SK-N-SH (cell line): ENCODE data around the gene UST. TPM values are rescaled to one million over a fixed set of nuclear protein-coding genes. Genes with fewer than 3 reads are reported as not detected.

Source experiments
- CTCF ChIA-PET: fragments of 300-600, 350-600 bp; formaldehyde crosslinking; extraction: SDS; loops from one replicate; lab custom pipeline; 2021; lab: Yijun Ruan, JAX
- POLR2A ChIA-PET: fragments of 350-600 bp; sonication (Branson Sonifier 250); formaldehyde crosslinking; extraction: SDS; loops from one replicate; lab custom pipeline; 2020; ENCODE audit warnings: antibody characterized with exemption, inconsistent platforms; lab: Yijun Ruan, JAX
- DNase-seq: peaks from one replicate; pipeline ENCODE4 v3.0.0; 2012
- H2AFZ ChIP-seq: fragments of 200-600 bp; sonication (generic); 2 replicates; pipeline ENCODE4 v1.8.1; 2016; ENCODE audit warnings: antibody characterized with exemption, mild to moderate bottlenecking, low read depth
- H3F3A ChIP-seq: fragments of 200-600 bp; sonication (generic); replicated peaks from 2 replicates; pipeline ENCODE3; 2016; ENCODE audit warnings: antibody characterized with exemption, mild to moderate bottlenecking; ENCODE audit not compliant: insufficient read depth
- H3K27ac ChIP-seq, 2 experiments: fragments of 200-500 bp in 1 of 2; fragments of 200-600 bp in 1 of 2; sonication (Bioruptor generic) in 1 of 2; sonication (generic), shearing (Covaris generic) in 1 of 2; 2 replicates each; pipeline versions ENCODE4 v1.5.1 to v1.6.1; 2014 to 2016; ENCODE audit warnings: low read depth in 2 of 2, inconsistent platforms in 1 of 2, low read length in 1 of 2, mild to moderate bottlenecking in 1 of 2, mixed read lengths in 1 of 2
- H3K27me3 ChIP-seq: fragments of 200-600 bp; sonication (generic), shearing (Covaris generic); 2 replicates; pipeline ENCODE4 v1.6.1; 2016; ENCODE audit warnings: mixed run types; ENCODE audit not compliant: insufficient read depth
- H3K36me3 ChIP-seq, 2 experiments: fragments of 200-500 bp in 1 of 2; fragments of 200-600 bp in 1 of 2; sonication (Bioruptor generic) in 1 of 2; sonication (generic) in 1 of 2; replicated peaks in 1 of 2; 2 replicates each; pipeline versions ENCODE3 to v1.5.1; 2014 to 2016; ENCODE audit warnings: low read length in 1 of 2, mild to moderate bottlenecking in 1 of 2; ENCODE audit not compliant: insufficient read depth in 2 of 2, control insufficient read depth in 1 of 2
- H3K4me1 ChIP-seq, 2 experiments: fragments of 200-500 bp in 1 of 2; fragments of 200-600 bp in 1 of 2; sonication (Bioruptor generic) in 1 of 2; sonication (generic), shearing (Covaris generic) in 1 of 2; 2 replicates each; pipeline versions ENCODE4 v1.5.1 to v1.6.1; 2014 to 2016; ENCODE audit warnings: low read depth in 1 of 2, low read length in 1 of 2, mixed run types in 1 of 2; ENCODE audit not compliant: insufficient read depth in 2 of 2, control insufficient read depth in 1 of 2
- H3K4me2 ChIP-seq: fragments of 200-600 bp; sonication (generic), shearing (Covaris generic); 2 replicates; pipeline ENCODE4 v1.6.1; 2017; ENCODE audit warnings: mixed run types
- H3K4me3 ChIP-seq, 2 experiments: fragments of 200-500 bp in 1 of 2; fragments of 200-600 bp in 1 of 2; sonication (Bioruptor generic) in 1 of 2; sonication (generic), shearing (Covaris generic) in 1 of 2; 2 replicates each; pipeline versions ENCODE4 v1.5.1 to v1.8.1; 2014 to 2016; ENCODE audit warnings: low read depth in 2 of 2, inconsistent platforms in 1 of 2, low read length in 1 of 2, mild to moderate bottlenecking in 1 of 2, mixed read lengths in 1 of 2, moderate library complexity in 1 of 2
- H3K79me2 ChIP-seq: fragments of 200-600 bp; sonication (generic); 2 replicates; pipeline ENCODE4 v1.8.1; 2017; ENCODE audit warnings: mild to moderate bottlenecking; ENCODE audit not compliant: insufficient read depth
- H3K9ac ChIP-seq: fragments of 200-600 bp; sonication (generic); 2 replicates; pipeline ENCODE4 v1.6.1; 2017; ENCODE audit warnings: mixed run types
- H3K9me2 ChIP-seq: fragments of 200-600 bp; sonication (generic); 2 replicates; pipeline ENCODE4 v1.6.1; 2017; ENCODE audit warnings: mixed run types
- H3K9me3 ChIP-seq: fragments of 200-600 bp; sonication (generic); 2 replicates; pipeline ENCODE4 v1.6.1; 2017; ENCODE audit warnings: mixed run types, mild to moderate bottlenecking, moderate library complexity
- H4K20me1 ChIP-seq: fragments of 200-600 bp; sonication (generic); 2 replicates; pipeline ENCODE4 v1.6.1; 2017; ENCODE audit warnings: mild to moderate bottlenecking, mixed run types; ENCODE audit not compliant: insufficient read depth
- ELF1 ChIP-seq: IDR thresholded peaks from 2 replicates; pipeline ENCODE4 v1.4.0; 2012
- EP300 ChIP-seq, 2 experiments: IDR thresholded peaks; 2 replicates each; pipeline versions ENCODE4 v1.4.0 to v1.6.1; 2012; ENCODE audit warnings: borderline replicate concordance in 1 of 2, low read depth in 1 of 2, low read length in 1 of 2
- FOSL2 ChIP-seq: IDR thresholded peaks from 2 replicates; pipeline ENCODE4 v1.4.0; 2012; ENCODE audit warnings: low read depth, mild to moderate bottlenecking, moderate library complexity, borderline replicate concordance
- GABPA ChIP-seq: IDR thresholded peaks from 2 replicates; pipeline ENCODE4 v1.4.0; 2012; ENCODE audit warnings: low read depth, mild to moderate bottlenecking
- IRF3 ChIP-seq: fragments of 150-350 bp; IDR thresholded peaks from 2 replicates; pipeline ENCODE4 v1.6.1; 2016; ENCODE audit warnings: mild to moderate bottlenecking, low read depth, low read length
- JUND ChIP-seq: IDR thresholded peaks from 2 replicates; pipeline ENCODE4 v1.4.0; 2012
- MAX ChIP-seq: IDR thresholded peaks from 2 replicates; pipeline ENCODE4 v1.4.0; 2012; ENCODE audit warnings: low read depth
- MEF2A ChIP-seq: IDR thresholded peaks from 2 replicates; pipeline ENCODE4 v1.4.0; 2012; ENCODE audit warnings: low read depth, borderline replicate concordance
- MXI1 ChIP-seq: IDR thresholded peaks from 2 replicates; pipeline ENCODE4 v1.6.1; 2012; ENCODE audit warnings: mild to moderate bottlenecking, low read depth, low read length, improper control_type of control experiment
- NFIC ChIP-seq: IDR thresholded peaks from 2 replicates; pipeline ENCODE4 v1.4.0; 2012; ENCODE audit warnings: borderline replicate concordance
- NRF1 ChIP-seq: IDR thresholded peaks from 2 replicates; pipeline ENCODE4 v1.6.1; 2012; ENCODE audit warnings: low read depth, mild to moderate bottlenecking, low read length
- PBX3 ChIP-seq: IDR thresholded peaks from 2 replicates; pipeline ENCODE4; 2012
- RCOR1 ChIP-seq: fragments of 150-350 bp; IDR thresholded peaks from 2 replicates; pipeline ENCODE4 v1.6.1; 2017; ENCODE audit warnings: antibody characterized with exemption, low read length
- RFX5 ChIP-seq: IDR thresholded peaks from 2 replicates; pipeline ENCODE4 v1.6.1; 2012; ENCODE audit warnings: mild to moderate bottlenecking, improper control_type of control experiment, low read length
- SMC3 ChIP-seq: IDR thresholded peaks from 2 replicates; pipeline ENCODE4 v1.6.1; 2012; ENCODE audit warnings: low read depth, low read length, improper control_type of control experiment
- TAF1 ChIP-seq: IDR thresholded peaks from 2 replicates; pipeline ENCODE4 v1.6.1; 2012; ENCODE audit warnings: low read depth, mild to moderate bottlenecking, low read length, moderate library complexity, borderline replicate concordance
- TCF12 ChIP-seq: IDR thresholded peaks from 2 replicates; pipeline ENCODE4 v1.4.0; 2012
- ZBTB33 ChIP-seq: IDR thresholded peaks from 2 replicates; pipeline ENCODE4 v1.4.0; 2012; ENCODE audit warnings: low read depth, borderline replicate concordance
- WGBS: methylation state at CpG from one replicate; pipeline ENCODE4 v1.1.6; 2017; ENCODE audit warnings: low lambda C conversion rate; 5-methylcytosine and 5-hydroxymethylcytosine counted together
- polyA plus RNA-seq, 3 experiments: library from polyadenylated mRNA; depleted of rRNA; stranded (reverse); fragments of >200 nt; gene quantifications; 2 replicates each; pipeline ENCODE4 v1.2.3, GENCODE V29; 2012
- TF ChIP-seq, protein P1 (sequence below): IDR thresholded peaks from 2 replicates; pipeline ENCODE4 v1.6.1; 2012; ENCODE audit warnings: mild to moderate bottlenecking, low read depth, low read length, moderate library complexity

UST gene
- polyA plus RNA-seq, 1 of the 3 experiments (the other 2 are of a cell fraction), result 1.7 TPM

- no peak overlapping the region for H3K4me2 ChIP-seq
- no peaks in the 10 kb centered on the region for H3K79me2 ChIP-seq
- no peak overlapping the region for H3K9ac ChIP-seq
- ChIA-PET CTCF (no interaction called here), POLR2A (interaction anchor here (0.6 kb wide), 1 partner anchor 47 kb away, joined by 3 read pairs; no protein-coding TSS in a partner anchor)
- TF ChIP-seq IRF3, result no peak
- no peak for TF ChIP-seq TAF1
- no peak for TF ChIP-seq RFX5
- TF ChIP-seq NFIC, result no peak
- no peak for TF ChIP-seq SMC3
- TF ChIP-seq MAX, result no peak
- TF ChIP-seq JUND, result no peak
- no peaks in the 10 kb centered on the region for H3K9me3 ChIP-seq
- H3K36me3 ChIP-seq, result no peaks in the 10 kb centered on the region
- no peak overlapping the region for H3K27ac ChIP-seq
- H3K27me3 ChIP-seq, result no peaks in the 10 kb centered on the region
- H3K4me3 ChIP-seq, result no peak overlapping the region
- no peak for DNase-seq
- H3K4me1 ChIP-seq, result no peaks in the 10 kb centered on the region
- WGBS, result 71% methylated on average over 4 of the region's 5 CpGs
- H3K9me2 ChIP-seq, result no peaks in the 10 kb centered on the region
- H3F3A ChIP-seq, result no peaks in the 10 kb centered on the region
- H2AFZ ChIP-seq, result no peak overlapping the region
- no peaks in the 10 kb centered on the region for H4K20me1 ChIP-seq
Observed at GRCh38 chr6:149109397-149110070, 362.7 kb downstream of the UST start.

GRCh38 chr6:149111556-149112115 is 364.8 kb downstream of the UST start:
- Histone ChIP-seq H3F3A (no peaks in the 10 kb centered on the region), H3K79me2 (no peaks in the 10 kb centered on the region), H3K27me3 (no peaks in the 10 kb centered on the region), H3K4me1 (no peaks in the 10 kb centered on the region), H3K4me2 (no peak overlapping the region), H3K27ac (no peak overlapping the region), H3K36me3 (no peaks in the 10 kb centered on the region), H4K20me1 (no peaks in the 10 kb centered on the region), H2AFZ (no peak overlapping the region), H3K9me2 (no peaks in the 10 kb centered on the region), H3K4me3 (no peak overlapping the region), H3K9ac (no peak overlapping the region), H3K9me3 (no peaks in the 10 kb centered on the region)
- CTCF ChIA-PET, result no interaction called here
- POLR2A ChIA-PET, result no interaction called here
- DNase-seq, result no peak
- 76% methylated on average over 2 of the region's 2 CpGs for WGBS
- no peak for TF ChIP-seq MAX
- TF ChIP-seq FOSL2, result no peak
- no peak for TF ChIP-seq TAF1
- TF ChIP-seq TCF12, result no peak
- TF ChIP-seq PBX3, result no peak
- no peak for TF ChIP-seq NRF1
- no peak for TF ChIP-seq MEF2A
- TF ChIP-seq MXI1, result no peak
- TF ChIP-seq SMC3, result no peak
- TF ChIP-seq, protein P1, sequence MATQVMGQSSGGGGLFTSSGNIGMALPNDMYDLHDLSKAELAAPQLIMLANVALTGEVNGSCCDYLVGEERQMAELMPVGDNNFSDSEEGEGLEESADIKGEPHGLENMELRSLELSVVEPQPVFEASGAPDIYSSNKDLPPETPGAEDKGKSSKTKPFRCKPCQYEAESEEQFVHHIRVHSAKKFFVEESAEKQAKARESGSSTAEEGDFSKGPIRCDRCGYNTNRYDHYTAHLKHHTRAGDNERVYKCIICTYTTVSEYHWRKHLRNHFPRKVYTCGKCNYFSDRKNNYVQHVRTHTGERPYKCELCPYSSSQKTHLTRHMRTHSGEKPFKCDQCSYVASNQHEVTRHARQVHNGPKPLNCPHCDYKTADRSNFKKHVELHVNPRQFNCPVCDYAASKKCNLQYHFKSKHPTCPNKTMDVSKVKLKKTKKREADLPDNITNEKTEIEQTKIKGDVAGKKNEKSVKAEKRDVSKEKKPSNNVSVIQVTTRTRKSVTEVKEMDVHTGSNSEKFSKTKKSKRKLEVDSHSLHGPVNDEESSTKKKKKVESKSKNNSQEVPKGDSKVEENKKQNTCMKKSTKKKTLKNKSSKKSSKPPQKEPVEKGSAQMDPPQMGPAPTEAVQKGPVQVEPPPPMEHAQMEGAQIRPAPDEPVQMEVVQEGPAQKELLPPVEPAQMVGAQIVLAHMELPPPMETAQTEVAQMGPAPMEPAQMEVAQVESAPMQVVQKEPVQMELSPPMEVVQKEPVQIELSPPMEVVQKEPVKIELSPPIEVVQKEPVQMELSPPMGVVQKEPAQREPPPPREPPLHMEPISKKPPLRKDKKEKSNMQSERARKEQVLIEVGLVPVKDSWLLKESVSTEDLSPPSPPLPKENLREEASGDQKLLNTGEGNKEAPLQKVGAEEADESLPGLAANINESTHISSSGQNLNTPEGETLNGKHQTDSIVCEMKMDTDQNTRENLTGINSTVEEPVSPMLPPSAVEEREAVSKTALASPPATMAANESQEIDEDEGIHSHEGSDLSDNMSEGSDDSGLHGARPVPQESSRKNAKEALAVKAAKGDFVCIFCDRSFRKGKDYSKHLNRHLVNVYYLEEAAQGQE, result no peak
- TF ChIP-seq ZBTB33, result no peak
- no peak for TF ChIP-seq EP300 (IDR thresholded peaks at IDR 0.05; ENCODE audit: borderline replicate concordance in 1 of 2, low read depth in 1 of 2, low read length in 1 of 2)
- TF ChIP-seq GABPA, result no peak
- TF ChIP-seq ELF1, result no peak
- TF ChIP-seq RCOR1, result no peak
- TF ChIP-seq RFX5, result no peak
